Medulla oblongata (tissue), 1 donor: Measurements from ENCODE around the gene HIBADH.
"Not testable (repeated sequence)": the region's sequence is repeated elsewhere in the genome, so short reads cannot be mapped to it uniquely, and the experiment has no call there.

Source experiments
- DNase-seq: peaks from one replicate; pipeline ENCODE4 v3.0.0-alpha.2; 2015; ENCODE audit errors: extremely low spot score

HIBADH gene

DNA sequence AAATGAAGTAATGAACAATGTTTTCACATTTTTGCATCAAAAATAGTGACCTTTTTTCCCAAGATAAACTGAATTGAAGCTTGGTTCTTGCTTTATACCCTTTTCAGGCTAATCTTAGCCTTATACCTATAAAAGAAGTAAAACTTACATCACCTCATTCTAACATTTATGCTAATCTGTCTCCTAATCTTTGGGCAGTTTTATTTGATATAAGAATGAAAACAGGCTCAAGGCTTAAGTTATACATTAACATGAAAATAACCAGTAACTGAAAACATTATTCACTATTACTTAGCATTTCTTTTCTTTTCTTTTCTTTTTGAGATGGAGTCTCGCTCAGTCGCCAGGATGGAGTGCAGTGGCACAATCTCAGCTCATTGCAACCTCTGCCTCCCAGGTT lies 113.1 kb downstream of the HIBADH start:
- no peak for DNase-seq

- DNase-seq = no peak
Observed at GRCh38 chr7:27548304-27548703, 114.4 kb downstream of the HIBADH start.

DNA sequence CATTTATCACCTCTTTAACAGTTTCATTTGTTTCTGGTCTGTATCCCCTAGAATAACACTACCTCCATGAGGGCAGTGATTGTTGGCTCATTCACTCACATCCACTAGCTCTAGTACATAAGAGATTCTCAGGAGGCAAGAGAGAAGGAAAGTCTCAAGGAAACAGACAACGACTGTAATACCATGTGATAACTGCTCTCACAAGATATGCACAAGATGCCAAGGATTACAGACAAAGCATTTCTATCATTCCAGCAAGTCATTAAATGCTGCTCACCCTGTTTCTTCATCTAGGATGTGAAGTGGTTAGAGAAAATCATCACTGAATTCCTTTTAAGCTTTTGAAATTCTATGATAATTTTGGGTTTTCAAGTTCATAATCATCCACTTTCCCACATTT lies 115.3 kb downstream of the HIBADH start:
- DNase-seq = no peak

DNA sequence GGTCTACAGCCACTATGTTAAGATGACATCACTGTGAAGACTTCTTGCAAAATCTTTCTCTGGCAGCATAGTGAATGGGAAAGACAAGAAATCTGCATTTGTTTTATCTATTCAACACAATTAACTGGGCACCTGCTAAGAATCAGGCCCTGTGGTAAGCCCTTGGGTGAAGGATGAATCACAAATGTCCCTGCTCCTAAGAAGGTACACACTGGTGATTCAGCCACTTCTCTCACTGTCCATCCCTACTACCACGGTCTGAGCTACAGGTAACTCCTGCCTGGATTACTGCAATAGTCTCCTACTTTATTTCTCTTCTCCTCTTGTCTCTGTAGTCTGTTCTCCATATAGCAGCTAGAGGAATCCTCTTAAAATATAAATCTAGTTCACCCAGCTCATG lies 116.1 kb downstream of the HIBADH start:
- DNase-seq = no peak

GRCh38 chr7:27535795-27536194 lies 126.9 kb downstream of the HIBADH start:
- DNase-seq = no peak

DNA sequence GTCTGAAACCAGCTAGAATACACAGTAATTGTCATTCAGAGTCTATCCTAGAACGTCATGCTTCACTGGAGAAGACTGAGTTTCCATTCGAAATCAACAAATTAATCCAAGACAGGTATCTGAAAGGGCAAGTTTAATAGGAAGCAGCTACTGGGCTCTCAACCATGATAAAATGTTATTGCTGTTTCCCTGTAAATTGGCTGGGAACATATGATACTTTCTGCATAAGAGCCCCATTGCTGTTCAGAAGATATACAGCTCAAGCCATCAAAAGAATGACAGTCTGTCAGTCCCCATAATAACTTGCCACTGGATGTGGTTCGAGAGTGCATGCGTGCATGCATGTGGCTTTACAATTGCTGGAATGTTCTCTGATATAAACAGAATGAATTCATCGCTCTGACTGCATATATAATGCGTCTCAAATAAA lies 129.0 kb downstream of the HIBADH start:
- DNase-seq = no peak

- no peak for DNase-seq
Observed at GRCh38 chr7:27532314-27532713, 130.4 kb downstream of the HIBADH start.

DNA sequence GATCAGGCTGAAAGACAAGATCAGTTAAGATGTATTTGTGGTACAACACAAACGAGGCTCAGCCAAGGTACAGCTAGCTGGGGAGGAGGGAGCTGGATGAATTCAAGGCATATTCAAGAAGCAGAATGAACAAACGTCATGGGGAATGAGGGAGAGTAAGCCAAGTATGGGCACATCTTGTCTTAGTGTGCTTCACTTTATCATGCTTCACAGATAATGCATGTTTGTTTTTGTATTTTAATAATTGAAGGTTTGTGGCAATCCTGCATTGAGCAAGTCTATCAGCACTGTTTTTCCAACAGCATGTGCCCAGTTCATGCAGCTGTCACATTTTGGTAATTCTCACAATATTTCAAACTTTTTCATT lies 135.4 kb downstream of the HIBADH start:
- no peak for DNase-seq

DNA sequence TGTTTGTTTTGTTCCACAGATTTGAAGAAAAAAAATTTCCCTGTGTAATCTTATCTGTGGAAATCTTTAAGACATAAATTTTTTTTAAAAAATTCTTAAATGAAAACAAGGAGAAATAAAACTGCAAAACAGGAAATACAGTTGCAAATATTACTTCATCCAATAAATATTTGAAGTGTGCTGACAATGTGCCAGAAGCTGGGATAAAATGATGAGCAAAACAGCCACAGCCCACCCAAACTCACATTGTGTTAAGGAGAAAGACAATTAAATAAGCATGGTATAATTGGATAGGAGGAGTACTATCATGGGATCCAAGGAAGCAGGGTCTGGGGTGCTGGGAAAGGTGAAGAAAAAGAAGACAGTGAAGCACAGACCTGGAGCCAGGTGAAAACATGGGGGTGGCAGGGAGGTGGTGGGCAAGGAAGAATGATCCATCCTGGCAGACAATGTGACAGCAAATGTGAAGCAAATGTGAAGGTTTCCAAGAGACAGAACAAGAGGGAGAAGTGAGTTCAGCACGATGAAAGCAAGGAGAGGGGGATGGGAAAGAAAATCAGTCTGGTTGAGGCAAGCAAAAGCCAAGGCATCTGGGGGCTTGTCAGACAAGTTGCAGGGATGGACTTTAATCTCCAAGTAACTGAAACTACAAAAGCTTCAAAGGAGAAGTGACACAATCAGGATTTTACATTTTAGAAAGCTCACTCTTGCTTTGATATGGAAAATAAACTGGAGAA lies 135.9 kb downstream of the HIBADH start:
- no peak for DNase-seq

DNA sequence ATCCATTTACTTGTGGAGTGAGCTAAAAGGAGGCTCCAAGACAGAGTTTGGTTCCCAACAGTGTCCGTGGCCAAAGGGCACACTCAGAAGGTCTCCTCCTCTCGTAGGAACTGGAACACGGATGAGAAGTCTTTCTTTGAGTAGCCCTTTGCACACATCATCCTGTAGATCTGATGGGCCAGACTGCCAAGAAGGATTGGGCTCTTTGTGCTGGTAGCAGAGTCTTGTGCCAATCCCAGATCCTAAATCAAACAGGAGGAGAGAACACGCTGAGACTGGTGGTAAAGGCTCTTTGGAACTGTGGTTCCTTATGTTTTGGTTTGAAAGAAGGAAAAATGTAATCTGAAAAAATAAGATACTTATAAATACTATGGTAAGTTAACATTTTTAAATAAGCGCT lies 136.6 kb downstream of the HIBADH start:
- DNase-seq = no peak

GRCh38 chr7:27523321-27523720 lies 139.4 kb downstream of the HIBADH start:
- DNase-seq = no peak

DNA sequence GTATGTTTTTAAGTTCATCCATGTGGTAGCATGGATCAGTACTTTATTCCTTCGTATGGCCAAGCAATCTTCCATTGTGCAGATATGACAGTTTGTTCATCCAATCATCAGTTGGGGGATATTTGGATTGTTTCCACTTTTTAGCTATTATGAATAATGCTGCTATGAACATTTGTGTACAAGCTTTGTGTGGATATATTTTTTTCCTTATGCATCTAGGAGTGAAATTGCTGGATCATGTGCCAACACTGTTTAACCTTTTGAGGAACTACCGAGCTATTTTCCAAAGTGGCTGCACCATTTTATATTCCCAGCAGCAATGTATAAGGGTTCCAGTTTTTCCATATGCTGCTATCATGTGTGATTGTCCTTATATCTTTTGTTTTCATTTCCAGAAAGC lies 140.1 kb downstream of the HIBADH start:
- DNase-seq = no peak

DNA sequence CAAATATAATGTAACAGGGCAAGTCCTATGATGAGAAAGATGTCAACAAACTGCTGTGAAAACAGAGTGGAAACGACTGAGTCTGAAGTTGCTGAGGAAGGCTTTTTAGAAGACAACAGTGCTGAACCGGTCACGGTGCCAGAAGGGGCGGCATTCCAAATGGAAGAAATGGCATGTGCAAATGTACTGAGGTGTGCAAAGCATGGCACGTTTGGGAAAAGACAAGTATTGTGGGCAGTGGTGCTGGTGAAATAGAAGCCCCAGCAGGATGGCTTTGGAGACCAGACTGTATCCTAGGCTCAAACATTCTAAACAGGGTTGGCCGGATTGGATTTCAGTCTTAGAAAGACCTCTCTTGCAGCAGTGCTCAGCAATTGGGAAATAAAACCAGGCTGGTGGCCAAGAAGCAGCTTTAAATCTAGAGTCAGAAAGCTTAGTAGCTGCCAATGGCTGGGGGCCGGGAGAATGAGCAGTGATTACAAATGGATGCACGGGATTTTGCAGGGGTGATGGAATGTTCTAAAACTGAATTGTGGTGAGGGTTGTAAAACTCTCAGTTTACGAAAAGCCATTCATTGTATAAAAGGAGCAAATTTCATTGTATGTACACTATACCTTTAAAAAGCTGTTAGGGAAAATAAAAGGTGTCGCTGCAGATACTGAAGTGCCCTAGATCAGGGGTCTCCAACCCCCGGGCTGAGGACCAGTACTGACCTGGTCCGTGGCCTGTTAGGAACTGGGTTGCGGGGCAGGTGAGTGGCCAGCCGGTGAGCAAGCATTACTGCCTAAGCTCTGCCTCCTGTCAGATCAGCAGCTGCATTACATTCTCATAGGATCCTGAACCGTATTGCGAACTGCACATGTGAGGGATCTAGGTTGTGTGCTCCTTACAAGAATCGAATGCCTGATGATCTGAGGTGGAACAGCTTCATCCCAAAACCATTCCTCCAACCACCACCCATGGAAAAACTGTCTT lies 141.6 kb downstream of the HIBADH start:
- DNase-seq = peak; percentile 44

DNA sequence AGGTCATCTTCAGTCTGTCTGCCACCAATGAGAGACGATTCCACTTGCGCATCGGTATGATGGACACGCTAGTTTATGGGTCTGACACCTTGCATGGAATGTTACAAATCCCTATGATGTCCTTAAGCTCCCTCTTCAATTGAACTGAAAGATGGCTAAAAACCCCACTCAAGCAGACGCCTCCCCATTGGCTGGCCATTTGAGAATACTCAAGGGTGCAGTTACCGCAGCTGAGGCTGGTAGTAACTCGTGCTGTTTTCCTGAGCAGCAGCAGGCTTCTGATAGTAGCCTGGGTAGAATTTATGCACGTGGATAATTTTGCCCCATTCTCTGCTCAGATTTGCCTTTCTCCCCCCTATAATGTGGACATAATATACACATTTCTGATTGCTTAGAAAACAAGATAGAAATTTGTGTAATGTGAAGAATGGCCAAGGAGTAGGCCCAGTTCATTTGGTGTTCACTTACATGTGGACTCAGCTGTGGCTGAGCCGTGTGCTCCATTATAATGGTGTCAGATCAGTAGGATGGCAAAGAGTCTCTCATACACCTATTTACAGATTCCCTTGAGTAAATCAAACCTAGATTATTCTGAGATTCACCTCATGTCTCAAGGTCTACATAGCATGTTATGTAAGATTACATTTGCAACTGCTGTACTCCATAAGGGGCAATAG lies 142.8 kb downstream of the HIBADH start:
- DNase-seq = no peak

GRCh38 chr7:27518561-27519350 lies 143.9 kb downstream of the HIBADH start:
- DNase-seq = no peak

GRCh38 chr7:27516421-27516820 lies 146.3 kb downstream of the HIBADH start:
- DNase-seq = no peak

GRCh38 chr7:27515933-27516332 lies 146.8 kb downstream of the HIBADH start:
- no peak for DNase-seq

DNA sequence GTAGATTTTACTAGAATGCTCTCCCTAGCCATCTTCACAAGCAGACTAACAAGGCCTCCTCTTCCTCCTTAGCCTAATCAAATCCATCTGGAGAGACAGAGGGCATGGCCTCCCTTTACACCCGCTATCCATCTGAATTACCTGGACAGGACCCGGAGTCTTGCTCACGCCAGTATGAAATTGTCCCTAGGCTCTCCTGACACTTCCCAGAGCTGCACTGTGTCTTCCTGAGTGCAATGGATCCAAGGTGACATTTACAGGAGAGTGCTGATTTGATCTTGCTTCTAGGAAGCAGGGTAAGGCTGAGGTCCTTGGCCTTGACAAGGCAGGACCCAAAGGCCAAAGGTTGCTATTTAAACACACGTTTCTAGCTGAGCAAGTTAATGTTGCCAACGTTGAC lies 147.8 kb downstream of the HIBADH start:
- no peak for DNase-seq

DNA sequence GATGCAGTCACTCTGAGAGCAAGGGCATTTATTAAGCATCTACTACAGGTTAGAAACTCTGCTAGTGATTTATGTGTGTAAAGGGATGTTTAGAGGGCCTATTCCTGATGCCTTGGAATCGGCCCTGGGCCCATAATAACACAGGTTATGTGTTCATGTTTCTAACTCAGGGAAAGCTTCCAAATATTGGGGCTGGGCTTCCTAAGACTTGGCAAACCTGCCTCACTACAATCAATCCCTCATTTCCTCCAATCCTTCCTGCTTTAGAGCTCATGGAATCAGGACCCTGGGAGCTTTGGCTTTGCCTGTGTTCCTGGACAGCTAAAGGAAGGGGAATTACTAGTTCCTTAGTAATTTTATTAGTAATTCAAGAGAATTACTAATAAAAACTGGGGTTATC lies 148.8 kb downstream of the HIBADH start:
- no peak for DNase-seq

DNA sequence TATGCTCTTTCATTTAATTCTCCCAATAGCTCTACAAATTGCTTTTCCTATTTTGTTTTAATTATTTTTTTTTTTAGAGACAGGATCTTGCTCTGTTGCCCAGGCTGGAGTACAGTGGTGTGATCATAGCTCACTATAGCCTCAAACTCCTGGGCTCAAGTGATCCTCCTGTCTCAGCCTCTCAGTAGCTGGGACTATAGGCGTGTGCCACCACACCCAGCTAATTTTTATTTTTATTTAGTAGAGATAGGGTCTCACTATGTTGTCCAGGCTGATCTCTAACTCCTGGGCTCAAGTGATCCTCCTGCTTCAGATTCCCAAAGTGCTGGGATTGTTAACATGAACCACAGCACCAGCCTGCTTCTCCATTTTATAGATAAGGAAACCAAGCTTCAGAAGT lies 151.3 kb downstream of the HIBADH start:
- not testable (repeated sequence) for DNase-seq

- no peak for DNase-seq
Observed at GRCh38 chr7:27510541-27510940, 152.1 kb downstream of the HIBADH start.

DNA sequence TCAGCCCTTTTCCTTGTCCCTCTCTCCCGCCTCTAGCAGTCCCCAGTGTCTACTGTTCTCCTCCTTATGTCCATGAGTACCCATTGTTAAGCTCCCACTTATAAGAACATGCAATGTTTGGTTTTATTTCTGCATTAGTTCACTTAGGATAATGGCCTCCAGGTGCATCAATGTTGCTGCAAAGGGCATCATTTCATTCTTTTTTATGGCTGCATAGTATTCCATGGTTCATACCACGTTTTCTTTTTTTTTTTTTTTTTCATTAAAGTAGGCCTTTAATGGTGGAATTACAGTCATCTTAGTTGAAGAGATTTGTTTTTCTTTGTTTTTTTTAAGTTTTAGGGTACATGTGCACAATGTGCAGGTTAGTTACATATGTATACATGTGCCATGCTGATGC lies 160.8 kb downstream of the HIBADH start:
- DNase-seq = not testable (repeated sequence)
